ENCODE results near the gene PLEKHA6. TPM values are rescaled to one million over a fixed set of nuclear protein-coding genes. Genes with fewer than 3 reads are reported as not detected.
A peak's percentile ranks its signal among the peaks of the same experiment; 100 is the strongest.

Gene PLEKHA6
- total and polyA plus RNA-seq, 2 of the 8 experiments (the other 6 are each of a cell fraction or from before 2014, with no cell fraction given), result 4.8 to 20.2 TPM

DNA sequence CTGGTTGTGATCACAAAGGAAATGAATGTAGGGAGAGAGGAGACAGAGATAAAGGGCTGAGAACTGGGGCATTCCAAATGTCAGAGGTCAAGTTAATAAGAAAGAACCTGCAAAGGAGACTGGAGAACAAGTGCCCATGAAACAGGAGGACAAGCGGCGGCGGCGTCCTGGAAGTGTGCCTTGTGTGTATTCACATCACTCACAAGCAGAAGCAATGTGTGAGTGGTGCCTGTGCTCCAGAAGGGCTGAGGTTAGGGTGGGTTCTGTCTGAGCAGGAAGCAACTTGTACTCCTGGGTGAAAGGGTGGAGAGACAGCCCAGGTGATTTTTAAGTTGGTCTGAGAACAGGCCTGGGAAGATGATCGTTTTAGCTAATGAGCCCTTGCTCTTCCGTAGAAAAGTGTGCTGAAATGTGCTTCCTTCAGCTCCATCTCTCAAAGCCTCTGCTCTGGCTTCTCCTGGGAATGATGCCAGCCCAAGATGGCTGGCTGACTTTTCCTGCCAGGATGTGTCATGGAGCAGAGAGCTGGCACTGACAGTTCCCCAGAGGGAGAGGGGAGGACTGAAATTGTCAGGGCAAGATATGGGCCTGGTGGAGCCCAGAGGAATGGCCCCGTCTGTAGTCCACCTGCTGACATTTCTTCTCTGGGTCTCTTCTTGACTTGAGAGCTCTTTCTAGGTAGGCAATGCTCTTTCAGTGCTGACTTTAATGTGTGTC is 25.1 kb upstream of the PLEKHA6 start:
- Histone ChIP-seq H2AK5ac (ENCODE audit: low read depth, low read length) (no peak overlapping the region), H3K18ac (ENCODE audit: extremely low read depth, low read length) (no peak overlapping the region), H3K27me3 (replicated peaks in 1 of 4; ENCODE audit: control insufficient read depth in 3 of 4, extremely low read depth in 1 of 4, insufficient read depth in 3 of 4, low read length in 3 of 4) (peaks cover 0 to 8% (median 3%) of the 10 kb centered on the region in 4 experiments; a peak in 5 of 7 replicates), H2BK12ac (ENCODE audit: low read depth, low read length) (no peak overlapping the region), H4K5ac (ENCODE audit: insufficient read length, low read depth, low read length) (no peak overlapping the region), H3K4me1 (replicated peaks in 1 of 4; ENCODE audit: control insufficient read depth in 3 of 4, insufficient read depth in 4 of 4, low read length in 3 of 4) (no peaks in the 10 kb centered on the region; a peak in 1 of 7 replicates), H2BK120ac (replicated peaks; ENCODE audit: low read depth, low read length) (no peak overlapping the region), H3K79me1 (ENCODE audit: low read depth, low read length) (no peaks in the 10 kb centered on the region), H2BK20ac (ENCODE audit: low read length) (no peak overlapping the region), H3K9ac (replicated peaks in 1 of 4; ENCODE audit: extremely low read depth in 1 of 4, low read depth in 3 of 4, low read length in 3 of 4) (no peak overlapping the region), H3K79me2 (ENCODE audit: control insufficient read depth in 1 of 2, insufficient read depth in 2 of 2, low read length in 2 of 2) (no peaks in the 10 kb centered on the region), H3K23ac (ENCODE audit: insufficient read length) (no peak overlapping the region), H3K27ac (ENCODE audit: low read depth, low read length) (no peak overlapping the region), H3K56ac (replicated peaks; ENCODE audit: insufficient read length, low read depth, low read length) (no peak overlapping the region), H3K23me2 (ENCODE audit: low read depth, low read length) (no peaks in the 10 kb centered on the region), H3K9me3 (ENCODE audit: insufficient read depth in 2 of 2, low read depth in 1 of 2, low read length in 1 of 2) (no peaks in the 10 kb centered on the region), H3K4me3 (ENCODE audit: extremely low read depth in 1 of 4, insufficient read depth in 2 of 4, low read depth in 3 of 4, low read length in 4 of 4) (no peak overlapping the region), H3K14ac (ENCODE audit: insufficient read length) (no peak overlapping the region), H2BK5ac (ENCODE audit: low read depth, low read length) (no peak overlapping the region), H4K8ac (ENCODE audit: extremely low read depth, insufficient read depth, low read length) (no peak overlapping the region), H3K4me2 (ENCODE audit: insufficient read depth in 1 of 2, low read depth in 2 of 2, low read length in 2 of 2) (no peak overlapping the region), H3K36me3 (ENCODE audit: control insufficient read depth in 2 of 4, insufficient read depth in 4 of 4, low read length in 3 of 4) (no peaks in the 10 kb centered on the region), H4K20me1 (replicated peaks in 1 of 2; ENCODE audit: control insufficient read depth in 1 of 2, insufficient read depth in 2 of 2, low read length in 2 of 2) (no peaks in the 10 kb centered on the region), H2AFZ (ENCODE audit: low read length) (no peak overlapping the region), H2BK15ac (ENCODE audit: low read length) (no peak overlapping the region), H3K4ac (replicated peaks; ENCODE audit: insufficient read length, low read depth, low read length) (no peak overlapping the region), H4K91ac (replicated peaks; ENCODE audit: insufficient read length, low read length) (no peak overlapping the region)
- WGBS, 2 experiments (ENCODE audit: extremely low coverage in 1 of 2, insufficient coverage in 1 of 2, insufficient read length in 1 of 2, insufficient replicate concordance in 2 of 2, low coverage in 1 of 2, low lambda C conversion rate in 2 of 2, missing lambda C conversion rate in 1 of 2), result 92% methylated on average over 7 of the region's 7 CpGs; no CpG with 5 or more reads in 1 of the 2 experiments
- peak in 1 of 2 experiments; percentile 45 for DNase-seq (ENCODE audit: low read depth in 1 of 2, low spot score in 2 of 2)
- ChIA-PET POLR2A (ENCODE audit: partially characterized antibody) (interaction anchor here (1.3 kb wide), 2 partner anchors 10 to 14 kb away, joined by 4 to 6 read pairs; no protein-coding TSS in a partner anchor), CTCF (ENCODE audit: partially characterized antibody) (interaction anchor here (1.1 to 6.8 kb wide), 7 partner anchors 13 to 222 kb away, joined by 3 to 48 read pairs (median 4); no protein-coding TSS in a partner anchor)
- FAIRE-seq, result no peak
- TF ChIP-seq SIX5 (IDR thresholded peaks at IDR 0.05; ENCODE audit: low read depth, low read length) (no peak), SP2 (IDR thresholded peaks at IDR 0.05; ENCODE audit: low read length) (no peak), RXRA (IDR thresholded peaks at IDR 0.05; ENCODE audit: insufficient read depth, low read depth, low read length) (no peak), SIRT6 (IDR thresholded peaks at IDR 0.05; ENCODE audit: low read length) (no peak), ZNF274 (IDR thresholded peaks at IDR 0.05; ENCODE audit: borderline replicate concordance, extremely low read depth, low read length) (no peak), CREB1 (IDR thresholded peaks at IDR 0.05) (no peak), NANOG (IDR thresholded peaks at IDR 0.05; ENCODE audit: insufficient read depth, low read depth, low read length, poor library complexity, severe bottlenecking) (no peak)
